ENCODE results near the gene JAGN1. TPM values are rescaled to one million over a fixed set of nuclear protein-coding genes. Genes with fewer than 3 reads are reported as not detected.

The JAGN1 gene
- total RNA-seq, 1 experiment from 2014 or later = 19.9 TPM

- in situ Hi-C loops (cut with HindIII; ENCODE audit: low pct_unique_long_range_greater_than_20kb, low sequenced_read_pairs) (no loop called here), intact Hi-C loops (cut with micrococcal nuclease; ENCODE audit: unreplicated experiment) (no loop called here)
- Histone ChIP-seq H3K36me3 (ENCODE audit: control insufficient read depth, insufficient read depth, low read length) (peaks cover 3% of the 10 kb centered on the region; the same call in 1 of the 2 replicates), H3K27ac (ENCODE audit: low read length) (no peak overlapping the region), H3K27me3 (ENCODE audit: control insufficient read depth, insufficient read depth, low read length) (no peaks in the 10 kb centered on the region), H3K9me3 (ENCODE audit: control insufficient read depth, insufficient read depth, low read depth, low read length) (no peaks in the 10 kb centered on the region), H3K4me1 (ENCODE audit: control insufficient read depth, insufficient read depth, low read length) (peaks cover 6% of the 10 kb centered on the region), H3K4me3 (ENCODE audit: low read depth in 2 of 2, low read length in 2 of 2) (no peak overlapping the region)
- POLR2A ChIA-PET = no interaction called here
- DNase-seq (ENCODE audit: low read depth, low spot score) = no peak
- TF ChIP-seq POLR2AphosphoS5 (IDR thresholded peaks at IDR 0.05; ENCODE audit: low read depth, low read length) (no peak), SIN3A (IDR thresholded peaks at IDR 0.05; ENCODE audit: borderline replicate concordance, insufficient read depth, low read depth, low read length) (no peak), TCF7L2 (IDR thresholded peaks at IDR 0.05; ENCODE audit: low read depth, low read length) (no peak), CTCF (IDR thresholded peaks at IDR 0.05) (no peak)
- TF ChIP-seq, protein P1, sequence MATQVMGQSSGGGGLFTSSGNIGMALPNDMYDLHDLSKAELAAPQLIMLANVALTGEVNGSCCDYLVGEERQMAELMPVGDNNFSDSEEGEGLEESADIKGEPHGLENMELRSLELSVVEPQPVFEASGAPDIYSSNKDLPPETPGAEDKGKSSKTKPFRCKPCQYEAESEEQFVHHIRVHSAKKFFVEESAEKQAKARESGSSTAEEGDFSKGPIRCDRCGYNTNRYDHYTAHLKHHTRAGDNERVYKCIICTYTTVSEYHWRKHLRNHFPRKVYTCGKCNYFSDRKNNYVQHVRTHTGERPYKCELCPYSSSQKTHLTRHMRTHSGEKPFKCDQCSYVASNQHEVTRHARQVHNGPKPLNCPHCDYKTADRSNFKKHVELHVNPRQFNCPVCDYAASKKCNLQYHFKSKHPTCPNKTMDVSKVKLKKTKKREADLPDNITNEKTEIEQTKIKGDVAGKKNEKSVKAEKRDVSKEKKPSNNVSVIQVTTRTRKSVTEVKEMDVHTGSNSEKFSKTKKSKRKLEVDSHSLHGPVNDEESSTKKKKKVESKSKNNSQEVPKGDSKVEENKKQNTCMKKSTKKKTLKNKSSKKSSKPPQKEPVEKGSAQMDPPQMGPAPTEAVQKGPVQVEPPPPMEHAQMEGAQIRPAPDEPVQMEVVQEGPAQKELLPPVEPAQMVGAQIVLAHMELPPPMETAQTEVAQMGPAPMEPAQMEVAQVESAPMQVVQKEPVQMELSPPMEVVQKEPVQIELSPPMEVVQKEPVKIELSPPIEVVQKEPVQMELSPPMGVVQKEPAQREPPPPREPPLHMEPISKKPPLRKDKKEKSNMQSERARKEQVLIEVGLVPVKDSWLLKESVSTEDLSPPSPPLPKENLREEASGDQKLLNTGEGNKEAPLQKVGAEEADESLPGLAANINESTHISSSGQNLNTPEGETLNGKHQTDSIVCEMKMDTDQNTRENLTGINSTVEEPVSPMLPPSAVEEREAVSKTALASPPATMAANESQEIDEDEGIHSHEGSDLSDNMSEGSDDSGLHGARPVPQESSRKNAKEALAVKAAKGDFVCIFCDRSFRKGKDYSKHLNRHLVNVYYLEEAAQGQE (IDR thresholded peaks at IDR 0.05; ENCODE audit: insufficient read depth in 1 of 2, low read depth in 2 of 2, low read length in 1 of 2) = no peak
- no TSS peak for BruUV-seq (replicated peaks)
- CTCF ChIA-PET = interaction anchor here (0.5 to 0.6 kb wide), 2 partner anchors 35 to 174 kb away, joined by 4 to 7 read pairs; no protein-coding TSS in a partner anchor
- ATAC-seq = no peak
Observed at GRCh38 chr3:9897408-9898372, 7.3 kb downstream of the JAGN1 start.

DNA sequence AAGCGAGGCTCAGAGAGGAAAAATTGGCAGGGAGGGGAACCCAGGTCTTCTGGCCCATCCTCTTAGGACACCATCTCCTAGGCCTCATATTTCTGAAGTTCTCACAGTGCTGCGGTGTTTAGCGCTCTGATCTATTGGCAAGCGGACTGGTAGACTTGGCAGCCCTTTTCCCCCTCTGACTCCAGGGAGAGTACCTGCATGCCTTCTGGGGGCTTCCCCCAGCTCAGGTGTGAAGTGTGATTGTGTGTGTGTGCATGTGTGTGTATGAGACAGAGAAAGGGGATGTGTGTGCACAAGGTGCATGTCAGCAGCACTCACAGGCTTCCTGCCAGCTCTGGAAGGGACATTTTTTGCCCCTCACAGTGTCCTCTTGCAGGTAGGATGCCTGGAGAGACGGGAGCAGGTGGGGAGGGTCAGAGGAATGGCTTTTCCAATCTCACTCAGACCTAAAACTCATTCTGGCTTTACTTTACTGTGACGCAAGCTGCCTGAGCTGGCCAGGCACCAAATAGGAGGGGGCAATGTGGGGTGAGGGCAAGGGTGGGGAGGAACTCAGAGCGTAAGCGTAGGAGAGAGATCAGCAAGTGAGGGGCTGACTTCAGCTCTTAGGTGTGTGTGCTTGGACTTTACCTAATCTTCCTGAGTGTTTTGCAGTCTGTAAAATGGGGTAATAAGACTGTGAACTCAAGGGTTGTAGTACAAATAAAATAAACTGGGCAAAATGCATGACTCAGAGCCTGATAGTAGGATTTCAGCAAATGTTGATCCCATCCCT lies 8.2 kb downstream of the JAGN1 start:
- Histone ChIP-seq H3K4me1 (ENCODE audit: control insufficient read depth, insufficient read depth, low read length) (peaks cover 7% of the 10 kb centered on the region), H3K9me3 (ENCODE audit: control insufficient read depth, insufficient read depth, low read depth, low read length) (no peaks in the 10 kb centered on the region), H3K27ac (ENCODE audit: low read length) (no peak overlapping the region), H3K36me3 (ENCODE audit: control insufficient read depth, insufficient read depth, low read length) (no peaks in the 10 kb centered on the region), H3K27me3 (ENCODE audit: control insufficient read depth, insufficient read depth, low read length) (no peaks in the 10 kb centered on the region), H3K4me3 (ENCODE audit: low read depth in 2 of 2, low read length in 2 of 2) (no peak overlapping the region)
- ATAC-seq (no peak), DNase-seq (ENCODE audit: low read depth, low spot score) (no peak)
- TF ChIP-seq SIN3A (IDR thresholded peaks at IDR 0.05; ENCODE audit: borderline replicate concordance, insufficient read depth, low read depth, low read length) = no peak
- TF ChIP-seq, protein P1 (IDR thresholded peaks at IDR 0.05; ENCODE audit: insufficient read depth in 1 of 2, low read depth in 2 of 2, low read length in 1 of 2) = no peak
- no peak for TF ChIP-seq POLR2AphosphoS5 (IDR thresholded peaks at IDR 0.05; ENCODE audit: low read depth, low read length)
- no peak for TF ChIP-seq TCF7L2 (IDR thresholded peaks at IDR 0.05; ENCODE audit: low read depth, low read length)
- TF ChIP-seq CTCF (IDR thresholded peaks at IDR 0.05) = no peak
- BruUV-seq (replicated peaks) = no TSS peak
- CTCF ChIA-PET = interaction anchor here (0.5 kb wide), 1 partner anchor 175 kb away, joined by 4 read pairs; no protein-coding TSS in a partner anchor
- POLR2A ChIA-PET = no interaction called here
- intact Hi-C loops (cut with micrococcal nuclease; ENCODE audit: unreplicated experiment) = no loop called here
- in situ Hi-C loops (cut with HindIII; ENCODE audit: low pct_unique_long_range_greater_than_20kb, low sequenced_read_pairs) = no loop called here
